HFFc6 (cell line): ENCODE measurements around the gene EIF4B. TPM values are rescaled to one million over a fixed set of nuclear protein-coding genes. Genes with fewer than 3 reads are reported as not detected.

Source experiments
- DNase-seq: peaks from one replicate; pipeline ENCODE4 v3.0.0-alpha.2; 2018
- H3K27ac Mint-ChIP-seq: 2 replicates; pipeline ENCODE4 v1.8.0; 2020; ENCODE audit warnings: mild to moderate bottlenecking, mixed read lengths
- H3K27me3 Mint-ChIP-seq: 2 replicates; pipeline ENCODE4 v1.8.0; 2021; ENCODE audit warnings: mild to moderate bottlenecking, moderate library complexity, mixed read lengths; ENCODE audit not compliant: insufficient read depth
- H3K36me3 Mint-ChIP-seq: 2 replicates; pipeline ENCODE4 v1.8.0; 2021; ENCODE audit warnings: low read depth, mixed read lengths
- H3K4me1 Mint-ChIP-seq: 2 replicates; pipeline ENCODE4 v1.8.0; 2020; ENCODE audit warnings: low read depth, mixed read lengths
- H3K4me3 Mint-ChIP-seq: 2 replicates; pipeline ENCODE4 v1.8.0; 2020; ENCODE audit warnings: mild to moderate bottlenecking, moderate library complexity, mixed read lengths
- H3K9me3 Mint-ChIP-seq: 2 replicates; pipeline ENCODE4 v1.8.0; 2020; ENCODE audit warnings: mild to moderate bottlenecking, mixed read lengths
- total RNA-seq, 6 experiments: library from RNA; stranded (reverse); fragmentation: NEBNext Ultra II Directional; extraction: Animal tissue kit (Norgen Biotek cat#: 25700); gene quantifications; 2 replicates in 1 of 6; 3 replicates in 5 of 6; pipeline ENCODE4 v1.2.3, GENCODE V29; 2021
- TF ChIP-seq, protein P1 (sequence below): fragments of 200-600 bp; sonication (generic); IDR thresholded peaks from 2 replicates; pipeline ENCODE4 v1.5.0; 2021; ENCODE audit warnings: antibody characterized with exemption, mild to moderate bottlenecking

Gene EIF4B
- total RNA-seq, 6 experiments from 2014 or later, result 376 to 437 (median 392) TPM

DNA sequence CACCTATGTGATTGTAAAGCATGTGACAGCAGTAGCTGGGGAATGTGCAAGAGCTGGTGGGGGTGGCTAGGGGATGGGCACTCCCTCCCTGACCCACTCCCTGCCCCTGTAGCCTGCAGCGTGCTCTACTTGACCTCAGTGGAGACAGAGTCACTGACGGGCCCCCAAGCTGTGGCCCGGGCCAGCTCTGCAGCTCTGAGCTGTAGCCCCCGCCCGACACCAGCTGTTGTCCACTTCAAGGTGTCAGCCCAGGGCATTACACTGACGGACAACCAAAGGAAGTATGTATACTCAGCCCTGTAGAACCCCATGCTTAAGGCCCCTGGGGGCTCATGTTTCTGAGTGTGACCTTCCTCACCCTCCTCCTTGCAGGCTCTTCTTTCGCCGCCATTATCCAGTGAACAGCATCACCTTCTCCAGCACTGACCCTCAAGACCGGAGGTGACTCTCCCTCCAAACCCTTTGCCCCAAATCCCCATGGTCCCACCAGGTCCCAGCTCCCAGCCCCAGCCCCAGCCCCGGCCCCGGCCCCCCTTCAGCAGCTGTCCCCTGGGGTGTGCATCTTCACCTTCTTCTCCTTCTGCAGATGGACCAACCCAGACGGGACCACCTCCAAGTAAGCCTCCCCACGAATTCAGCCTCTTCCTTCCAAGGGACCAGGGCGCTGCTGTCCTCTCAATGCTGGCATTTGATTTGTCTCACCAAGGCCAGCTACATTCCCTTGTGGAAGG is 56.9 kb downstream of the EIF4B start:
- no peak for DNase-seq

DNA sequence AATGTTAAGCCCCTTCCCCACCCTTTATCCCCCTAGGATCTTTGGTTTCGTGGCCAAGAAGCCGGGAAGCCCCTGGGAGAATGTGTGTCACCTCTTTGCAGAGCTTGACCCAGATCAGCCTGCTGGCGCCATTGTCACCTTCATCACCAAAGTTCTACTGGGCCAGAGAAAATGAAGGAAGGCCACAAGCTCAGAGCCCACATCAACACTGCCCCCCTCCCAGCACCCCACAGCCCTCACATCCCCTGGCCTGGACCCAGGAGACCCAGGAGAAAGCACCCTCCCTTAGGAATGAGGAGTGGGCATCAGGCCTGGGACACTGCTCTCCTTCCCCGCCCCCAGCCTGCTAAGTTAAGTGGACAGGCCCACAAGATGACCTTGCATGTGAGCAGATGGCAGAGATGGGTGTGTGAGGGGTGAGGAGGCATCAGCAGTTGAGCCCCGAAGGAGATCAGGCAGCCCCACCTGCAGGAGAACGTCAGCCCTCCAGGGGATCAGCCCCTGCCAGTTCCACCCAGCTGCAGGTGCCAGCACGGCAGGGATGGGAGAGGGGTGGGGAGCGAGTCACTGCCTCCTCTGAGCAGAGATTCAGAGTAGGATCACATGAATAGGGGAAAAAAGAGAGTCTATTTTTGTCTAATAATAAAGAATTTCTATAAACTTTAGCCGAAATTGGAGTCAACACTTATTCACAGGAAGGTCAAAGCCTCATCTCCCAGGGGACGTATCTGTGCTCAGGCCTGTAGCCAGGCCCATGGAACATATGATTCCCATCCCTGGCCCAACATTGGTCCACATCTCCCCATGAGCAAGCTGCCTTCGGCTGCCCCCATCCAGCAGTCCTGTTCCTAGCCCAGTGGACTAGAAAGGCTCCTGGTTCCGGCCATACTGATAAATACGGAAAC is 57.7 kb downstream of the EIF4B start:
- Mint-ChIP-seq H3K4me3 (no peak overlapping the region), H3K4me1 (peaks cover 61% of the 10 kb centered on the region), H3K36me3 (no peaks in the 10 kb centered on the region; the same call in 1 of the 2 replicates), H3K27ac (peak overlapping the region; percentile 74), H3K9me3 (no peaks in the 10 kb centered on the region), H3K27me3 (peaks cover 35% of the 10 kb centered on the region)
- TF ChIP-seq, protein P1, sequence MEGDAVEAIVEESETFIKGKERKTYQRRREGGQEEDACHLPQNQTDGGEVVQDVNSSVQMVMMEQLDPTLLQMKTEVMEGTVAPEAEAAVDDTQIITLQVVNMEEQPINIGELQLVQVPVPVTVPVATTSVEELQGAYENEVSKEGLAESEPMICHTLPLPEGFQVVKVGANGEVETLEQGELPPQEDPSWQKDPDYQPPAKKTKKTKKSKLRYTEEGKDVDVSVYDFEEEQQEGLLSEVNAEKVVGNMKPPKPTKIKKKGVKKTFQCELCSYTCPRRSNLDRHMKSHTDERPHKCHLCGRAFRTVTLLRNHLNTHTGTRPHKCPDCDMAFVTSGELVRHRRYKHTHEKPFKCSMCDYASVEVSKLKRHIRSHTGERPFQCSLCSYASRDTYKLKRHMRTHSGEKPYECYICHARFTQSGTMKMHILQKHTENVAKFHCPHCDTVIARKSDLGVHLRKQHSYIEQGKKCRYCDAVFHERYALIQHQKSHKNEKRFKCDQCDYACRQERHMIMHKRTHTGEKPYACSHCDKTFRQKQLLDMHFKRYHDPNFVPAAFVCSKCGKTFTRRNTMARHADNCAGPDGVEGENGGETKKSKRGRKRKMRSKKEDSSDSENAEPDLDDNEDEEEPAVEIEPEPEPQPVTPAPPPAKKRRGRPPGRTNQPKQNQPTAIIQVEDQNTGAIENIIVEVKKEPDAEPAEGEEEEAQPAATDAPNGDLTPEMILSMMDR, result peak; percentile 31; the same call in 1 of the 2 replicates
- no peak for DNase-seq

More for the DNA sequence above, 56.9 kb downstream of the EIF4B start:
- no peak overlapping the region for H3K4me3 Mint-ChIP-seq
- TF ChIP-seq, protein P1, result no peak
- H3K36me3 Mint-ChIP-seq, result no peaks in the 10 kb centered on the region; the same call in 1 of the 2 replicates
- peak overlapping the region; percentile 74 for H3K27ac Mint-ChIP-seq
- no peaks in the 10 kb centered on the region for H3K9me3 Mint-ChIP-seq
- H3K27me3 Mint-ChIP-seq, result peaks cover 32% of the 10 kb centered on the region
- H3K4me1 Mint-ChIP-seq, result peaks cover 53% of the 10 kb centered on the region

DNA sequence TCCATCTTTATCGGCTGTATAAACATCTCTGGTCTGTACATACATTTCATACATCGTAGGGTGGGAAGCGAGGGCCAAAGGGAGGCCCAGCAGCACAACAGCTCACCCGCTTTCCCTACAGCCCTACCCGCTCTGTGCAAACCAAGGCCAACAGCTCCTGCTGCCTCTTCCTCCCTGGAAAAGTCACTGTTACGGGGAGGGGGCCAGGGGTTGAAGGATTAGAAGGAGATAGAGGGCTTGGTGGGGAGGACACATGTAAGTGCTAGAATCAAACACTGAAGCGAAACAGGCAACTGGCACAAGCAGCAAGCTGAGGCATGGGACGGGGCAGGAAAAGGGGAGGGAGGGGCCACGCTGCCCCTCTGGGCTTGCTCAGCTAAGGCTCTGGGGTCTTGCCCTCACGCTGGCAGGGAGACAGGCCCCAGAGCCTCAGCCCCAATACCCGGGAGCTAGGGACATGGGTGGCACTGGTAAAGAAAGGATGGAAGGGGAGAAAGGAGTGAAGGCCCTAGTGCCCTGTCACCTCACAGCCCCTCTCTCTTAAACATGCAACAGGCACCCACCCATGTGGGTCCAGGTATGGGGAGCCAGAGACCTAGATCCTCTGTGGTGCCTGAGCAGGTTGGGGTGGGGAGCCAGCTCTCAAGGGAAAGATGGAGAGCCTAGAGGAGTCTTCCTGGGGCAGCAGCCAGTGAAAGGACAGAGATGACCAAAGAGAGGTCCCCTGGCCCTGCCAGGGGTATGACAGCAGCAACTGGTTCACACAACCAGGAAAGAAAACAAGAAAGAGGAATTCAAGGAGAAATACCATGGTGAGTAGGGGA is 58.6 kb downstream of the EIF4B start:
- no peak overlapping the region for H3K4me3 Mint-ChIP-seq

DNA sequence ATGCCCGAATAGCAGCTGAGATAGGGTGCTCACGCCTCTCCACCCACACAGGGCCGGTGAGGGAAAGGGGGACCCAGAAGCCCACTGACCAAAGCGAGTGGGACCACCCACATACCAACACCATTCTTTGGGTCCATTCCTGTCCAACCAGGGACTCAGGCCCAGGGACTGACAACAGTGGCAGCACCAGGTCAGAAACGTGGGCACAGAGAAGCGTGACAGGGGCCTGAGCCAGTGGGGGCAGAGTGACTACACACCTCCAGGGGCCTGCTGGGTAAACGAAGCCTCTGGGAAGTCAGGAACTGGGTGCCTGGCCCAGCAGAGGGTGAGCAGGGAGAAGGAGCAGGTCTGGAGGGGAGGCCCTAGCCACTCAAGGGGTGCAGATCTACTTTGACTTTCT is 59.2 kb downstream of the EIF4B start:
- TF ChIP-seq, protein P1, result no peak
- Mint-ChIP-seq H3K36me3 (peaks cover 1% of the 10 kb centered on the region; the same call in 1 of the 2 replicates), H3K9me3 (no peaks in the 10 kb centered on the region), H3K4me3 (no peak overlapping the region), H3K27ac (peak overlapping the region; percentile 95), H3K4me1 (peaks cover 70% of the 10 kb centered on the region), H3K27me3 (peaks cover 29% of the 10 kb centered on the region)
- no peak for DNase-seq

More for the DNA sequence above, 58.6 kb downstream of the EIF4B start:
- no peak for DNase-seq
- TF ChIP-seq, protein P1, result no peak
- peak overlapping the region; percentile 74 for H3K27ac Mint-ChIP-seq
- peaks cover 34% of the 10 kb centered on the region for H3K27me3 Mint-ChIP-seq
- H3K4me1 Mint-ChIP-seq, result peaks cover 64% of the 10 kb centered on the region
- H3K36me3 Mint-ChIP-seq, result no peaks in the 10 kb centered on the region; the same call in 1 of the 2 replicates
- H3K9me3 Mint-ChIP-seq, result no peaks in the 10 kb centered on the region
